H1 (cell line): Measurements from ENCODE around the gene ARHGAP24. TPM values are rescaled to one million over a fixed set of nuclear protein-coding genes. Genes with fewer than 3 reads are reported as not detected.

Source experiments
- KDM4A ChIP-seq: IDR thresholded peaks from one replicate; pipeline ENCODE4 v1.7.1; 2012; ENCODE audit warnings: low read depth, mild to moderate bottlenecking, moderate library complexity, low read length, inconsistent platforms; ENCODE audit not compliant: severe bottlenecking
- RBBP5 ChIP-seq: IDR thresholded peaks from 2 replicates; pipeline ENCODE4 v1.7.1; 2012; ENCODE audit warnings: low read depth, mild to moderate bottlenecking, inconsistent platforms, low read length, moderate library complexity, borderline replicate concordance
- polyA plus RNA-seq, 7 experiments: library from polyadenylated mRNA; depleted of rRNA in 3 of 7; stranded (reverse) in 5 of 7; unstranded in 2 of 7; fragments of >200 nt in 5 of 7; fragments of 200-250 nt in 2 of 7; gene quantifications; 1 replicate in 5 of 7; 2 replicates in 1 of 7; 4 replicates in 1 of 7; pipeline versions ENCODE4 v1.2.1 to v1.2.3, GENCODE V29; 2011 to 2013; ENCODE audit warnings: missing spikeins in 2 of 7, mixed read lengths in 2 of 7
- total RNA-seq: library from RNA; stranded (reverse); fragmentation: NEBNext Ultra II Directional; extraction: Animal tissue kit (Norgen Biotek cat#: 25700); gene quantifications from 2 replicates; pipeline ENCODE4 v1.2.1, GENCODE V29; 2021

The ARHGAP24 gene
- total and polyA plus RNA-seq, 2 of the 8 experiments (the other 6 are each of a cell fraction or from before 2014, with no cell fraction given), result 0.08 to 0.50 TPM

DNA sequence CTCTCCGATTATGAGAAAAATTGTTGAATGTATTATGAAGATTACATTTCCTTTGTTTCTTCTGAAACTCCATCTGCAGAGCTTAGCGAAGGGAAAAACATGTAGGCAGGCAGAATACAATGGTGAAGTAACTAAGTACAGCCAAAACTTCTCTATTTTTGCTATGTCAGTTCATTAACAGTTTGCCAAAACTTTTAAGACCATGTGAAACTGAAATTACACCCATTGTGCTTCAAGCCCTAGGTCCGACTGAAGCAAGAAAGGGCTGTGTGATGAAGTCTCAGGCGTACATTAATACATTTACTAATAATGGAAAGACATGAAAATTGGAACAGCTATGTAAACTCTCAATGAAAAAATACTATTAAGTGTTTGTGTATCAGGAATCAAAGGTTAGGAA, 486.9 kb downstream of the ARHGAP24 start (continued):
- TF ChIP-seq KDM4A, result no peak
- no peak for TF ChIP-seq RBBP5
